ENCODE data around the gene GCNA. TPM values are rescaled to one million over a fixed set of nuclear protein-coding genes. Genes with fewer than 3 reads are reported as not detected.

The GCNA gene
- total RNA-seq, result 1.5 and 3.4 TPM in 2 replicates

GRCh38 chrX:71578253-71579135 is at the start of gene GCNA:
TSS of gene GCNA (plus strand) at chrX:71578437. CDS start at chrX:71580822, 2,385 bp downstream.

GRCh38 chrX:71532753-71533425 is 45.3 kb upstream of the GCNA start, which contains the start of gene OGT:
TSS of gene OGT (plus strand) at chrX:71533104. CDS start at chrX:71533300, 196 bp downstream.

GRCh38 chrX:71618303-71618721 is 40.1 kb downstream of the GCNA start, which contains the start of gene CXCR3:
TSS of gene CXCR3 (minus strand) at chrX:71618511. CDS start at chrX:71618449, 62 bp downstream.

Other genes starting within 250 kb of the GCNA start
- gene TAF1, start 212.1 kb upstream of the GCNA start, total RNA-seq, result 32.1 and 44.3 TPM in 2 replicates
- gene OGT, start 45.3 kb upstream of the GCNA start, total RNA-seq, result 56.9 and 117 TPM in 2 replicates
- gene CXCR3, start 40.1 kb downstream of the GCNA start, total RNA-seq, result not detected in 2 replicates
- gene CXorf49, start 139.8 kb downstream of the GCNA start, total RNA-seq, result not detected in 2 replicates
- gene CXorf49B, start 184.9 kb downstream of the GCNA start, total RNA-seq, result not detected in 2 replicates

All from regular cardiac myocyte (primary cell).